Lower leg skin (tissue), 4 donors: Measurements from ENCODE around the gene CLEC14A. TPM values are rescaled to one million over a fixed set of nuclear protein-coding genes. Genes with fewer than 3 reads are reported as not detected.
A peak's percentile ranks its signal among the peaks of the same experiment; 100 is the strongest.

Source experiments
- DNase-seq, 2 donors: peaks; one replicate each; pipeline ENCODE4 v3.0.0-alpha.2; 2019; ENCODE audit warnings: low spot score in 2 of 2
- H3K4me3 ChIP-seq: fragments of 200-600 bp; sonication (generic); 2 replicates; pipeline ENCODE4 v1.5.1; 2017; ENCODE audit warnings: mild to moderate bottlenecking, low read depth; ENCODE audit not compliant: poor library complexity, severe bottlenecking
- CTCF ChIP-seq, 3 donors: fragments of 450-650 bp; IDR thresholded peaks; one replicate each; pipeline ENCODE4 v1.5.1; 2016; ENCODE audit warnings: antibody characterized with exemption in 3 of 3, mild to moderate bottlenecking in 3 of 3, moderate library complexity in 2 of 3
- POLR2A ChIP-seq, 2 donors: fragments of 450-650 bp; IDR thresholded peaks; one replicate each; pipeline ENCODE4 v1.6.1; 2016 to 2017; ENCODE audit warnings: antibody characterized with exemption in 2 of 2, mild to moderate bottlenecking in 1 of 2, moderate library complexity in 1 of 2
- WGBS, 2 donors: methylation state at CpG; one replicate each; pipeline ENCODE4 v1.1.5; 2018; 5-methylcytosine and 5-hydroxymethylcytosine counted together
- intact Hi-C: fragments of 100-400 bp; cut with DNase I; formaldehyde crosslinking; loops from one replicate; pipeline ENCODE4 v1.15.0; 2023; ENCODE audit warnings: low total_unique reads
- total RNA-seq, 4 donors: library from RNA; depleted of rRNA; stranded (reverse); fragments of >200 nt; gene quantifications; one replicate each; pipeline ENCODE4 v1.1.0, GENCODE V29; 2016

Gene CLEC14A
- total RNA-seq, 4 donors from 2014 or later: 10.2 to 25.8 (median 16.9) TPM

- intact Hi-C loops: no loop called here
- no peak for TF ChIP-seq CTCF (IDR thresholded peaks at IDR 0.05)
- TF ChIP-seq POLR2A (IDR thresholded peaks at IDR 0.05): no peak
- H3K4me3 ChIP-seq: no peak overlapping the region
- WGBS, 2 donors: 18 to 21% methylated on average over 1 of the region's 1 CpG
- no peak for DNase-seq
These were observed 22.1 kb upstream of the CLEC14A start for GRCh38 chr14:38278035-38278434.

- intact Hi-C loops: no loop called here
- TF ChIP-seq POLR2A (IDR thresholded peaks at IDR 0.05) (no peak), CTCF (IDR thresholded peaks at IDR 0.05) (no peak)
- WGBS, 2 donors: 76 to 77% methylated on average over 4 of the region's 4 CpGs
- H3K4me3 ChIP-seq: no peak overlapping the region
- no peak for DNase-seq
These were observed 7.0 kb upstream of the CLEC14A start for GRCh38 chr14:38262844-38263243.

- intact Hi-C loops: no loop called here
- WGBS, 2 donors: 64 to 81% methylated on average over 1 of the region's 1 CpG
- H3K4me3 ChIP-seq: no peak overlapping the region
- TF ChIP-seq POLR2A (IDR thresholded peaks at IDR 0.05) (no peak), CTCF (IDR thresholded peaks at IDR 0.05) (no peak)
- no peak for DNase-seq
These were observed 5.7 kb upstream of the CLEC14A start for GRCh38 chr14:38261620-38262019.

GRCh38 chr14:38257507-38257906 lies 1.6 kb upstream of the CLEC14A start:
- H3K4me3 ChIP-seq: no peak overlapping the region
- 73 to 78% methylated on average over 2 of the region's 2 CpGs for WGBS, 2 donors
- TF ChIP-seq POLR2A (IDR thresholded peaks at IDR 0.05) (no peak), CTCF (IDR thresholded peaks at IDR 0.05) (no peak)
- intact Hi-C loops: no loop called here
- no peak for DNase-seq

GRCh38 chr14:38256533-38256840 lies 594 bp upstream of the CLEC14A start:
- WGBS, 2 donors: 61 to 68% methylated on average over 5 of the region's 5 CpGs
- no peak for TF ChIP-seq CTCF (IDR thresholded peaks at IDR 0.05)
- TF ChIP-seq POLR2A (IDR thresholded peaks at IDR 0.05): no peak
- intact Hi-C loops: no loop called here
- H3K4me3 ChIP-seq: no peak overlapping the region
- DNase-seq: no peak

GRCh38 chr14:38255408-38255672 lies 553 bp downstream of the CLEC14A start:
- DNase-seq: no peak
- no peak for TF ChIP-seq POLR2A (IDR thresholded peaks at IDR 0.05)
- intact Hi-C loops: no loop called here
- WGBS, 2 donors: 0 to 11% methylated on average over 15 to 17 of the region's 29 CpGs
- H3K4me3 ChIP-seq: peak overlapping the region; percentile 16
